Gastrocnemius medialis (tissue), 4 donors: ENCODE data around the gene LRRFIP1. TPM values are rescaled to one million over a fixed set of nuclear protein-coding genes. Genes with fewer than 3 reads are reported as not detected.
A peak's percentile ranks its signal among the peaks of the same experiment; 100 is the strongest.
"Not testable (repeated sequence)": the region's sequence is repeated elsewhere in the genome, so short reads cannot be mapped to it uniquely, and the experiment has no call there.

Experiments
- ATAC-seq, 2 donors: fragments of 150-250 bp; one replicate each; pipeline ENCODE4 v1.9.1; 2016
- DNase-seq, 2 donors: peaks; one replicate each; pipeline ENCODE4 v3.0.0-alpha.2; 2019
- H3K27ac ChIP-seq, 4 donors: fragments of 200-600 bp; sonication (generic); 1 replicate in 1 of 4; 2 replicates in 3 of 4; pipeline ENCODE4 v1.5.1; 2016 to 2018; ENCODE audit warnings: mild to moderate bottlenecking in 2 of 4, moderate library complexity in 1 of 4
- H3K27me3 ChIP-seq, 3 donors: fragments of 200-600 bp; sonication (generic) in 2 of 3; 1 replicate in 1 of 3; 2 replicates in 2 of 3; pipeline versions ENCODE4 v1.5.1 to v1.6.0; 2016 to 2019; ENCODE audit warnings: mild to moderate bottlenecking in 1 of 3, moderate library complexity in 1 of 3
- H3K36me3 ChIP-seq, 2 donors: fragments of 200-600 bp; sonication (generic) in 1 of 2; one replicate each; pipeline ENCODE4 v1.5.1; 2017 to 2018
- H3K4me1 ChIP-seq, 2 donors: fragments of 200-600 bp; sonication (generic) in 1 of 2; one replicate each; pipeline ENCODE4 v1.5.1; 2016 to 2017; ENCODE audit warnings: mild to moderate bottlenecking in 2 of 2
- H3K4me3 ChIP-seq, 4 donors: fragments of 200-600 bp; sonication (generic) in 3 of 4; 1 replicate in 1 of 4; 2 replicates in 3 of 4; pipeline ENCODE4 v1.5.1; 2016 to 2019; ENCODE audit warnings: mild to moderate bottlenecking in 2 of 4
- H3K9me3 ChIP-seq, 3 donors: fragments of 200-600 bp; sonication (generic) in 2 of 3; 1 replicate in 1 of 3; 2 replicates in 2 of 3; pipeline ENCODE4 v1.5.1; 2016 to 2019
- CTCF ChIP-seq, 5 experiments: fragments of 450-650 bp in 3 of 5; fragments of 200-600 bp in 2 of 5; sonication (generic) in 2 of 5; IDR thresholded peaks in 4 of 5; conservative IDR thresholded peaks in 1 of 5; 1 replicate in 4 of 5; 2 replicates in 1 of 5; pipeline ENCODE4 v1.5.1; 2016 to 2019; ENCODE audit warnings: antibody characterized with exemption in 5 of 5, mild to moderate bottlenecking in 3 of 5, moderate library complexity in 3 of 5
- POLR2A ChIP-seq, 2 donors: fragments of 450-650 bp; IDR thresholded peaks; one replicate each; pipeline ENCODE4 v1.6.1; 2017; ENCODE audit warnings: antibody characterized with exemption in 2 of 2, mild to moderate bottlenecking in 2 of 2, moderate library complexity in 2 of 2
- in situ Hi-C, 4 donors: fragments of 200-750 bp; cut with MboI; loops; one replicate each; pipeline versions ENCODE4 v1.15.0 to v1.8.0; 2017; ENCODE audit warnings: low sequenced_read_pairs in 4 of 4
- intact Hi-C: fragments of 100-400 bp; cut with DNase I; formaldehyde crosslinking; loops from one replicate; pipeline ENCODE4 v1.15.1; 2023; ENCODE audit warnings: low total_unique reads
- total RNA-seq, 4 donors: library from RNA; depleted of rRNA; stranded (reverse); fragments of >200 nt; gene quantifications; one replicate each; pipeline versions ENCODE4 v1.1.0 to v1.2.3, GENCODE V29; 2016

LRRFIP1 gene
- total RNA-seq, 4 donors from 2014 or later, result 37.9 to 74.1 (median 54.0) TPM

- DNase-seq, result no peak
- no peak overlapping the region for H3K27ac ChIP-seq
- no peak for TF ChIP-seq POLR2A (IDR thresholded peaks at IDR 0.05)
- no peak overlapping the region for H3K4me3 ChIP-seq
- intact Hi-C loops, result no loop called here
- H3K27me3 ChIP-seq, result no peaks in the 10 kb centered on the region
- H3K4me1 ChIP-seq, result no peaks in the 10 kb centered on the region
- no peak for ATAC-seq
- in situ Hi-C loops, result no loop called here
- H3K9me3 ChIP-seq, result no peaks in the 10 kb centered on the region
- peaks cover 0 to 68% of the 10 kb centered on the region in 2 donors for H3K36me3 ChIP-seq
These were observed 133.4 kb downstream of the LRRFIP1 start for GRCh38 chr2:237760506-237761502.

- H3K4me3 ChIP-seq, ATAC-seq, H3K27me3 ChIP-seq, in situ Hi-C loops, H3K27ac ChIP-seq, H3K4me1 ChIP-seq, DNase-seq, H3K9me3 ChIP-seq, intact Hi-C loops: not testable (repeated sequence)
- peaks cover 0 to 51% of the 10 kb centered on the region in 2 donors for H3K36me3 ChIP-seq
These were observed 135.2 kb downstream of the LRRFIP1 start for GRCh38 chr2:237762291-237763182.

DNA sequence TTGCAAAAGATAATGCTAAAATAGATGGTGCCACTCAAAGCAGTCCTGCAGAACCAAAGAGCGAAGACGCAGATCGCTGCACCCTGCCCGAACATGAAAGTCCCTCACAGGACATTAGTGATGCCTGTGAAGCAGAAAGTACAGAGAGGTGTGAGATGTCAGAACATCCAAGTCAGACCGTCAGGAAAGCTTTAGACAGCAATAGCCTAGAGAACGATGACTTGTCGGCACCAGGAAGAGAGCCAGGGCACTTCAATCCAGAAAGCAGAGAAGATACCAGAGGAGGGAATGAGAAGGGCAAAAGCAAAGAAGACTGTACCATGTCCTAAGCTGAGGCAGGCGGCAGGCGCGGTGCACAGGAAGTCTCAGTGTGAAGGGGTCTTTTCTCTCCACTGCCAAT lies 136.4 kb downstream of the LRRFIP1 start:
- no peak for TF ChIP-seq CTCF (IDR thresholded peaks at IDR 0.05 in 4 of 5, conservative IDR thresholded peaks at IDR 0.05 in 1 of 5)
- no peak for TF ChIP-seq POLR2A (IDR thresholded peaks at IDR 0.05)
- in situ Hi-C loops, result no loop called here
- H3K27me3 ChIP-seq, result no peaks in the 10 kb centered on the region
- intact Hi-C loops, result no loop called here
- H3K27ac ChIP-seq, result no peak overlapping the region
- no peak overlapping the region for H3K4me3 ChIP-seq
- no peaks in the 10 kb centered on the region for H3K4me1 ChIP-seq
- no peaks in the 10 kb centered on the region for H3K9me3 ChIP-seq
- DNase-seq, result no peak
- no peak for ATAC-seq
- H3K36me3 ChIP-seq, result peaks cover 0 to 38% of the 10 kb centered on the region in 2 donors

DNA sequence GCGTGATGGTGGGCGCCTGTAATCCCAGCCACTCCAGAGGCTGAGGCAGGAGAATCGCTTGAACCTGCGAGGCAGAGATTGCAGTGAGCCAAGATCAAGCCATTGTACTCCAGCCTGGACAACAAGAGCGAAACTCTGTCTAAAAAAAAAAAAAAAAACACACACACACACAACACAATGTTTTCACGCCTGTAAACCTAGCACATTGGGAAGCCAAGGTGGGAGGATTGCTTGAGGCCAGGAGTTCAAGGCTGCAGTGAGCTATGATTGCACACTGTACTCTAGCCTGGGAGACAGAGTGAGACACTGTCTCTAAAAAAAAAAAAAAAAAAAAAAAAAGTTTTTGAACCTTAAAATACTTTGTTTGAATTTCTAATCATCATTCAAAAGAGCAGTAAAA lies 137.7 kb downstream of the LRRFIP1 start:
- DNase-seq, H3K9me3 ChIP-seq, H3K4me1 ChIP-seq, H3K27me3 ChIP-seq, H3K27ac ChIP-seq, H3K4me3 ChIP-seq, ATAC-seq, in situ Hi-C loops, intact Hi-C loops: not testable (repeated sequence)
- peaks cover 0 to 35% of the 10 kb centered on the region in 2 donors for H3K36me3 ChIP-seq

DNA sequence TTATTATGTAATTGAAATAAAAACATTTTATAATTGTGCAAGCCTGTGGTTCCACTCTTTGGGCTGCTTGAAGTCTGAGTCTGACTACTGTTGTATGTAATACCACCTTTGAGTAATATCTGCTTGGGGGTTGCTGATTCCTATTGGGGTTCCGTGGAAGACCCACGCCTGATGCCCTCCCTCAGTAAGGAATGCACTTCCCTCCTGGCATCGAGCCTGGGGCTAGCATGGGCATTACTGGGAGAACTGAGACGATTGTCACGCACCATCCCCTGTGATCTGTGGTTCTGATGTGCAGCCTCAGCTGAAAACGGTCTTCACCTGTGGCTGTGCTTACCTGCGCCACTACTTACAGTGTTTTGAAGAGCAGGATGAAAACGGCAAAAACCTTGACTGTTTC lies 138.5 kb downstream of the LRRFIP1 start:
- Histone ChIP-seq H3K27ac (peak overlapping the region in 1 of 4 donors; percentile 14), H3K4me1 (no peaks in the 10 kb centered on the region), H3K36me3 (peaks cover 0 to 35% of the 10 kb centered on the region in 2 donors), H3K9me3 (no peaks in the 10 kb centered on the region), H3K4me3 (no peak overlapping the region), H3K27me3 (no peaks in the 10 kb centered on the region)
- TF ChIP-seq POLR2A (IDR thresholded peaks at IDR 0.05), result no peak
- TF ChIP-seq CTCF (IDR thresholded peaks at IDR 0.05 in 4 of 5, conservative IDR thresholded peaks at IDR 0.05 in 1 of 5), result no peak
- peak in 1 of 2 donors; percentile 13 for ATAC-seq
- DNase-seq, result no peak
- in situ Hi-C loops, result no loop called here
- intact Hi-C loops, result no loop called here

GRCh38 chr2:237766340-237766739 lies 139.0 kb downstream of the LRRFIP1 start:
- no peak for ATAC-seq

More at GRCh38 chr2:237766340-237766739, 139.0 kb downstream of the LRRFIP1 start:
- in situ Hi-C loops (no loop called here), intact Hi-C loops (no loop called here)
- Histone ChIP-seq H3K4me3 (no peak overlapping the region), H3K4me1 (no peaks in the 10 kb centered on the region), H3K27ac (peak overlapping the region in 2 of 4 donors; percentile 5 to 14), H3K27me3 (no peaks in the 10 kb centered on the region), H3K36me3 (peaks cover 0 to 35% of the 10 kb centered on the region in 2 donors), H3K9me3 (no peaks in the 10 kb centered on the region)
- TF ChIP-seq CTCF (IDR thresholded peaks at IDR 0.05 in 4 of 5, conservative IDR thresholded peaks at IDR 0.05 in 1 of 5) (no peak), POLR2A (IDR thresholded peaks at IDR 0.05) (no peak)
- DNase-seq, result no peak
